ENCODE data around the gene PBXIP1.

DNA sequence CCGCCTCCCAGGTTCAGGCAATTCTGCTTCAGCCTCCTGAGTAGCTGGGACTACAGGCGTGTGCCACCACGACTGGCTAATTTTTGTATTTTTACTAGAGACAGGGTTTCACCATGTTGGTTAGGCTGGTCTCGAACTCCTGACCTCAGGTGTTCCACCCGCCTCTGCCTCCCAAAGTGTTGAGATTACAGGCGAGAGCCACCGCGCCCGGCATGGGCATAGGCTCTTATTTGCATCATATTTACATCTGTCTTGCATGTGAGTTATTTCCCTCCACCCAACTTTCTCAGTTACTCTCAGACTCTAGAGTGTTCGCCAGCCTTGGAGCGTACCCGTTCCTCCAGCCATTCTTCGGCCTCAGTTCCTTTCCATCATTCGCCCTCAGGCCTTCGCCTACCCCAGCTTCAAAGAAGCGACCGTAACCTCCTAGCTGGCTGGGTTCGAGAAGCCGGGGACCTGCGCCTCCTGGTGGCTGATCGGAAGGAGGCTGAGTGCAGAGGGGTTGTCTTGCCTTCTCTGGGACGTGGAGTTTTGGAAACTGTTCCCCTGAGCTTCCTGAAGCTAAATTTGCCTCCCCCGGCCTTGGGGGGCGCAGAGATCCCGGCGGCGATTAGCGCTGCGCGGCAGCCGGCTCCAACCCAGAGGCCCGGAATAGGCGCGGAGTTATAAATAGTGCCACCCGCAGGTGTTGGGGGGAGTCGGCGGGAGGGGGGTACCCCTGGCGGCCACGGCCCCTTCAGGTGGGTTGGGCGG, 43.1 kb upstream of the PBXIP1 start:
- TF ChIP-seq, protein P1, sequence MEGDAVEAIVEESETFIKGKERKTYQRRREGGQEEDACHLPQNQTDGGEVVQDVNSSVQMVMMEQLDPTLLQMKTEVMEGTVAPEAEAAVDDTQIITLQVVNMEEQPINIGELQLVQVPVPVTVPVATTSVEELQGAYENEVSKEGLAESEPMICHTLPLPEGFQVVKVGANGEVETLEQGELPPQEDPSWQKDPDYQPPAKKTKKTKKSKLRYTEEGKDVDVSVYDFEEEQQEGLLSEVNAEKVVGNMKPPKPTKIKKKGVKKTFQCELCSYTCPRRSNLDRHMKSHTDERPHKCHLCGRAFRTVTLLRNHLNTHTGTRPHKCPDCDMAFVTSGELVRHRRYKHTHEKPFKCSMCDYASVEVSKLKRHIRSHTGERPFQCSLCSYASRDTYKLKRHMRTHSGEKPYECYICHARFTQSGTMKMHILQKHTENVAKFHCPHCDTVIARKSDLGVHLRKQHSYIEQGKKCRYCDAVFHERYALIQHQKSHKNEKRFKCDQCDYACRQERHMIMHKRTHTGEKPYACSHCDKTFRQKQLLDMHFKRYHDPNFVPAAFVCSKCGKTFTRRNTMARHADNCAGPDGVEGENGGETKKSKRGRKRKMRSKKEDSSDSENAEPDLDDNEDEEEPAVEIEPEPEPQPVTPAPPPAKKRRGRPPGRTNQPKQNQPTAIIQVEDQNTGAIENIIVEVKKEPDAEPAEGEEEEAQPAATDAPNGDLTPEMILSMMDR (IDR thresholded peaks at IDR 0.05), result peak; percentile 69 to 84 (median 74)
- no peak for TF ChIP-seq POLR2A (IDR thresholded peaks at IDR 0.05)
